NCI-H1930 (cell line): ENCODE data around the gene KRT77.

ENCODE experiments used
- DNase-seq, 2 experiments: peaks; one replicate each; lab custom pipeline; 2025; lab: John Stamatoyannopoulos, UW

The KRT77 gene

GRCh38 chr12:52691076-52691840, 12.1 kb downstream of the KRT77 start:
- no peak for DNase-seq

- DNase-seq = no peak
These were observed 12.8 kb downstream of the KRT77 start for GRCh38 chr12:52690351-52691075.

- DNase-seq = no peak
These were observed 13.4 kb downstream of the KRT77 start for GRCh38 chr12:52689936-52690335.

DNA sequence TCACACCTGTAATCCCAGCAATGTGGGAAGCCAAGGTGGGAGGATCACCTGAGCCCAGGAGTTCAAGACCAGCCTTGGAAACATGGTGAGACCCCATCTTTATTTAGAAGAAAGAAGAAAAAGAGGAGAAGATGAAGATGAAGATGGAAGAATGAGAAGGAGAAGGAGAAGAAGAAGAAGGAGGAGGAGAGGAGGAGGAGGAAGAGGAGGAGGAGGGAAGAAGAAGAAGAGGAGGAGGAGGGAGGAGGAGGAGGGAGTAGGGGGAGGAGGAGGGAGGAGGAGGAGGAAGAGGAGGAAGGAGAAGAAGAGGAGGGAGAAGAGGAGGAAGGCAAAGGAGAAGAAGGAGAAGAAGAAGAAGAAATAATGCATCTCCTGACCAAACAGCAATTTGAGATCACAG, 14.1 kb downstream of the KRT77 start:
- DNase-seq = no peak

DNA sequence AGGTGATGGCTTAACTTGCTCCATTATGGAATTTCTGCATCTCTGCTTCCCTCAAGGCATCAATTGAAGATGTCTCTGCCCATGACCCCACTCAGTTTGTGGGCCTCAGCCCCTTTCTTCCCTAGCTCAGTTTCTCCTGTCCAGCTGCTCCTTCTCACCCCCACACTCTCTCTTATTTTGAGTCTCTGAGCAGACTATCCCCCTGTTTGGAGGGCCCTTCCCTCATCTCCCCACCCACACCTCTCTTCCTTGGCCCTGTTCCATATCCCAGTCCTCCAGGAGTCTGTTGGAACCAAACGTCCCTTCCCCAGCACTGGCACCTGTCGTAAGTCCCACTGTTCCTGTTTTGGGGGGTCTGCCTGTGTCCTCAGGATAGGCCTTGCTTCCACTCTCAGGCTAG, 14.8 kb downstream of the KRT77 start:
- no peak for DNase-seq

- no peak for DNase-seq
These were observed 15.6 kb downstream of the KRT77 start for GRCh38 chr12:52687497-52688385.

DNA sequence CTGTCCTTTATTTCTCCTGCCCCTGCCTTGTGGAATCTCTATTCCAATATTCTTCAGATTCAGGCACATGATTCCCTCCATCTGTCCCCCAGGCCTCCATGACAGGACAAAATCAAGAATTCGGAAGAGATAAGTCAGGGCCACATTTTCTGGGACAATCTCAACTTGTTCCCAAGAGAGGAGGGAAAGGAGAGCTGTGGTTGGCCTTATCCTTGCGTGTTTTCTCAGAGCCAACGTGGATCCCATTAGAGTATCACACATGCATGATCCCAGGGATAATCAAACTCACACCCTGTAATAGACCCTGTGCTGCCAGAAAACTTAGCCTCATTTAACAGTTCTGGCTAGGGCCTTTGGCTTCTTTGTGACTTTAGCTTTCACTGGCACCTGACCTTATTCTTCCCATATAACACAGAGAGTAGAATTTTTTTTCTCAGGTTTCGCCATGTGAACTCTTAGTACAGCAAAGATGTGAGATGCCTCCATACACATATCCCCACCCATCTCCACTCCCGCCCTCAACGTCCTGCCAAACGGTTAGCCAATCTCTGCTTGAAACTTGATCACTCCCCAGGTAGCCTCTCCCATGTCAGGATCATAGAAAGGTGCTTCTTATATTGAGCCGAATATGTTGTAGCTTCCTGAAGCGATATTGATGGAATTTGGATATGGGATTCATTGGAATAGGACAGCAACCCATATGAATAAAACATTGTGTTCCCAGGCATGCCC, 16.4 kb downstream of the KRT77 start:
- DNase-seq = no peak

DNA sequence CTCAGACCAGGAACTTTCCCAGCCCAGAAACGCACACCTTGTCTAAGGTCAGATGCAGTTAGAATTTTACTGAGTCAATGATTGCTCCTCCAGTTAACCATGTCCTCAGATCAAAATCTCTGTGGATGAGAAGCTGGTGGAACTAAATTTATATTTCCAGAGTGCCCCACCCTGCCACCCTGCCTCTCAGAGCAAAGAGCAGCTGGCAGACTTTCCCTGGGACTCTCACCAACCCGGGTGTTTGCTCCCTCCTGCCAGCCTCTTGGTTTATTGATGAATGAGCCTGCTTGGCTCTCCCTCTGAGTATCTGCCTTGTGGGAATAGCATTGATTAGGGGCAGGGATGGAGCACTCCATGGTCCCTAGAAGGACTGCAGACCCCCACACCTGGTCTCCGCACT, 17.3 kb downstream of the KRT77 start:
- no peak for DNase-seq

- no peak for DNase-seq
These were observed 17.9 kb downstream of the KRT77 start for GRCh38 chr12:52685406-52685890.

GRCh38 chr12:52684431-52684830, 18.9 kb downstream of the KRT77 start:
- DNase-seq = no peak

DNA sequence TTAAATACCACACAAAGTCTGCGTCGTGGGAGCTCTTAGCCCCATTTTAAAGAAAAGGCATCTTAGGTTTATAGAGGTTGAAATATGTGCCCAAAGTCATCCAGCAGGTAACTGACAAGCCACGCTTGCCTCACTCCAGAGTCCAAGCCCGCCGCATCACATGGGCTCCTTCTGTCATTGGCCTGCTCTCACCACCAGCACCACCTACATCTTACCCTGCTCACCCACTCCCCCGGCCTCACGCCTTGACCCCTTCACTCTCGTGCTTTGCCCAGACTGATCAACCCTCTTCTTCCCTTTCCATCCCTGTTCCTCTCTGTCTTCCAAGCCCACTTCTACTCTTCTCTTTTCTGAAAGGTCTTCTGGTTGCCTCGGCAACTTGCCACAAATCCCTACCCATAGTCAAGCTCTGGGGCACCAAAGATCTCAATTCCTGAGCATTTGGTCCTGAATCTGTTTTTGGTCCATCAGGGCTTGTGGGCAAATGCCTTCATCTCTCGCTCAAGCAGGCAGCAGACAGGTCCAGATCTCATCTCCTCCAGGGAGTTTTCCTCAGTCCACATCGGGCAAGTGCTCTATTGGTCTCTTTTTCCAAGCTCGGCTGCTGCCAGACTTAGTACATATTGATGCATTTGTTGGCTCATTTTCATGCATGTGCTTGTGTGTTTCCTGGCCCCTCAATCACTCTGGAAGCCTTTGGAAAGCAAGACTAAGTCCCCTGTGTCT, 19.6 kb downstream of the KRT77 start:
- DNase-seq = no peak

DNA sequence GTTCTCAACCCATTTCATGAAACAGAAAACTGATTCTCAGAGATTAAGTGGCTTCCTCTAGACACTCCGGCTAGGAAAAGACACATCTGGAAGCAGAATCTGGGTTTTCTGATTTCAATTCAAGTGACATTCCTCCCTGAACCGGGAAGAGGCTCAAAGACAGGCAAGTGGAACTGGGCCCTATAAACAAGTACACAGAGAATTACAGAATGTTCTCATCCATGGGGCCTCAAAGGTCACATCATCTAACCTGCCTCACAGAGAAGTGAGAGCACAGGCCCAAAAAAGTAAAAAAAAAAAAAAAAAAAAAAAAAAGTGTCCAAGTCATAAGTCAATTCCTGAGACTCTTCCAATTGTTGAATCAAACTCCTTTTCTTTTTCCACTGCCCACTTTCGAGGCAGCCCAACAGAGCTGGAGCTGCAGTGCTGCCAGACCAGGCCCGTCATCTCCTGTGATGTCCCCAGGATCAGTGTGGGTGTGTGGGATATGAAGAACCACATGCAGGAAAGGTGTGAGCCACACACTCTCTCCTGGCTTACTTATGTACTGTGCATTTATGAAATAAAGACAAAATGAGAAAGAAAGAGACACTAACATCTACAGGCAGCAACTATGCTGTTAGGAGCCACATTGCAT, 20.3 kb downstream of the KRT77 start:
- no peak for DNase-seq

DNA sequence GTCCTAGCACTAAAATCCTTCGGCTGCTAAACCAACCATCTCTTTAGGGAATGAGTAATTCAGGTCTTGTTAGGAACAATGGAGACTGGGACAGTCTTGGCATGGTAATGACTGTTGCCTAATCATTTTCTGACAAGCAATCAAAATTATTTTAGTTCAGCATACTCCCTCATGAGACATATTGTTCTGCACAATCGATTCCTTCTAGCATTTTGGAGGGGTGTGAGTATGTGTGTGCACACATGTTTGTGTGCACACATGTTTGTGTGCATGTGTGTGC, 21.0 kb downstream of the KRT77 start:
- no peak for DNase-seq

- DNase-seq = no peak
These were observed 21.6 kb downstream of the KRT77 start for GRCh38 chr12:52681526-52682380.

DNA sequence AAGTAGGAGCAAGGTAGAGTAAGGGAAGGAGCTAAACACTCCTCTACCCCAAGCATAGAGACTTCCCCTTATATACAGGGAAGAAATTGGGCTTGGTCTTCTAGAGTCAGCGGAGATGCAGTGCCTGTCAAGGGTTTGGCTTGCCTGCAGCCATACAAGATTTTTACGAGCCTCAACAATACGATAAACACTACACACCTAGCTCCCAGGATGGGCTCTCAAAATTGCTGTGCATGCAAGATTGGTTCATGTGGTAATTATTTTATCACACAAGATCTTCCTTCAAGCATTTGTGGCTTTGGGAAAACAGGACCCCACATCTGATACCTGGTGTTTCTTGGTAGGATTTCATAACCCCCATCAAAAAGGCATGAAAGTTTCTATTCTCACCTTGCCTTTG, 23.0 kb downstream of the KRT77 start, which contains the start of gene KRT1:
KRT1 (minus strand) TSS at position 45 of the 400 bp plus-strand sequence. CDS start 59 bp downstream, outside the sequence.
- no peak for DNase-seq

- DNase-seq = no peak
These were observed 23.4 kb downstream of the KRT77 start for GRCh38 chr12:52679875-52680274.

DNA sequence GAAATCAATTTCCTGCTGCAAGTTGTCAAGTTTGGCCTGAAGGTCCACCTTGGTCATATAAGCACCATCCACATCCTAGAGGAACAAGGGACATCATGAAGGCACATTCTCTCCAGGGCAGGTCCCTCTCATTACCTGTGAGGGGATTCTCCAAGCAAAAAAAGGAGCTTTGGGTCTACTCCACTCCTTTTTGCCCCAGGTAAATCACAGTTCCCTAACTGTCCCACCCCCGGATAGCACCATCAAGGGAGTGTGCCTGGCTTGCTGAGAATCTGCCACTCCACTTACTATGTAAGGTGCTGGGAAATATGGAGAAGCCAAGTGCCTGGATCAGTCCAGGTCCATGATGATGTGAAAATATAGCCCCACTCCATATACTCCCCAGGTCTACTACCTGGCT, 25.7 kb downstream of the KRT77 start:
- no peak for DNase-seq

DNA sequence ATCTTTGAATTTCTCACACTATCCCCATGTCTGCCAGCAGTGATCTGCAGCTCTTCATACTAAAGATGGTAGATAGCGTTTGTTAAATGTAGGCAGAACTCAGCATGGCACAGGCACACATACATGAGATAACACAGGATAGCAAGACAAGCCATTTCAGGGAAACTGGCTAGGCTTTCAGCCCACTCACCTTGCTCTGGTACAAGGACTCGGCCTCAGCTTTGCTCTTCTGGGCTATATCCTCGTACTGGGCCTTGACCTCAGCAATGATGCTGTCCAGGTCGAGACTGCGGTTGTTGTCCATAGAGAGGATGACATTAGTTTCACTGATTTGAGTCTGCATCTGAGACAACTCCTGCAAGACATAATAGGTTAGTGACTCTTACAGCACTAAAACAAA, 26.2 kb downstream of the KRT77 start:
- no peak for DNase-seq

DNA sequence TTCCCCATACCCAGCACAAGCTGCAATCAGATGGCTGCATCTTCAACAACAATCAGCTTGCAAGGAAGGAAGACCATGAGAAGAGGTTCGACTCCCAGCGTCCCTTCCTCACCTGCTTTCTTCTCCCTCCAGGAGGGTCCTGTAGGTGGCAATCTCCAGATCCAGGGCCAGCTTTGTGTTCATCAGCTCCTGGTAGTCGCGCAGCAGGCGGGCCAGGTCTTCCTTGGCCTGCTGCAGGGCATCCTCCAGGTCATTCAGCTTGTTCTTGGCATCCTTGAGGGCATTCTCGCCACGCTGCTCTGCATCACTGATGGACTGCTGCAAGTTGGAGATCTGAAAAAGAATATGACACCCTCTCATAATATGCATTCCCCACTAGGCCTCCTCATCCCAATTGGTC, 27.2 kb downstream of the KRT77 start:
- no peak for DNase-seq

GRCh38 chr12:52675301-52675701, 28.0 kb downstream of the KRT77 start:
- DNase-seq = no peak
